ENCODE measurements around the gene CYFIP1. TPM values are rescaled to one million over a fixed set of nuclear protein-coding genes. Genes with fewer than 3 reads are reported as not detected.

CYFIP1 gene
- total and polyA plus RNA-seq, 2 of the 13 experiments (the other 11 are each of a cell fraction or from before 2014, with no cell fraction given): 38.1 to 58.3 TPM

- no peak within 1 kb of the TSS for H2AFZ ChIP-seq (ENCODE audit: low read length)
- H3K4me2 ChIP-seq (ENCODE audit: low read depth, low read length): peak within 1 kb of the TSS; percentile 80
- H3K4me1 ChIP-seq (ENCODE audit: insufficient read depth, low read length): peaks cover 34% of the 10 kb centered on the region
- intact Hi-C loops (cut with micrococcal nuclease; ENCODE audit: unreplicated experiment) (loop anchor here (10.0 kb wide), 1 partner anchor 136 kb away; no protein-coding TSS in a partner anchor), in situ Hi-C loops (cut with HindIII; ENCODE audit: extremely low pct_ligation_motif_present, low pct_unique_long_range_greater_than_20kb) (no loop called here)
- H4K20me1 ChIP-seq (ENCODE audit: insufficient read depth, low read length): 0 out of 2 replicates have a peak, but pooled peaks cover 3% of the 10 kb centered on the region
- WGBS (ENCODE audit: low lambda C conversion rate): no CpG with 5 or more reads among the region's 83 CpGs
- H3K36me3 ChIP-seq (replicated peaks in 1 of 2; ENCODE audit: control insufficient read depth in 1 of 2, insufficient read depth in 2 of 2, low read length in 2 of 2): 0 out of 5 replicates have a peak, but pooled peaks cover 0 to 8% of the 10 kb centered on the region in 2 experiments
- ChIA-PET CTCF (ENCODE audit: low intra/inter-chr PET ratio, low total read pairs) (no interaction called here), POLR2A (interaction anchor here (0.7 kb wide), 2 partner anchors 12 to 52 kb away, joined by 3 read pairs; partner anchors contain the start of gene NIPA1)
- peak within 1 kb of the TSS; percentile 86 for H3K27ac ChIP-seq (ENCODE audit: extremely low read length, insufficient read depth, low read length)
- no peaks in the 10 kb centered on the region for H3K9me3 ChIP-seq (ENCODE audit: low read length)
- peaks cover 36% of the 10 kb centered on the region for H3K79me2 ChIP-seq (ENCODE audit: insufficient read depth, low read length)
- FAIRE-seq: no peak
- peak within 1 kb of the TSS; percentile 94 for H3K9ac ChIP-seq (ENCODE audit: insufficient read depth, low read depth, low read length)
- no TSS peak for BruUV-seq (replicated peaks)
- peak; percentile 98 for ATAC-seq
- H3K4me3 ChIP-seq (replicated peaks in 1 of 3; ENCODE audit: insufficient read depth in 1 of 3, low read depth in 2 of 3, low read length in 3 of 3): peak within 1 kb of the TSS; percentile 79 to 100 (median 91)
- no peaks in the 10 kb centered on the region; a peak in 2 of 5 replicates for H3K27me3 ChIP-seq (ENCODE audit: control insufficient read depth in 1 of 2, insufficient read depth in 2 of 2, low read length in 2 of 2)
- DNase-seq (ENCODE audit: low spot score): peak; percentile 92
- TF ChIP-seq NFKBIZ (CRISPR knock-in tag; IDR thresholded peaks at IDR 0.05) (no peak), ZNF530 (CRISPR knock-in tag; IDR thresholded peaks at IDR 0.05; ENCODE audit: low read depth) (no peak), ZNF629 (CRISPR knock-in tag; conservative IDR thresholded peaks at IDR 0.05) (no peak), MAFG (CRISPR knock-in tag; IDR thresholded peaks at IDR 0.05) (no peak), ZNF275 (CRISPR knock-in tag; IDR thresholded peaks at IDR 0.05; ENCODE audit: borderline replicate concordance) (no peak), ZKSCAN5 (CRISPR knock-in tag; IDR thresholded peaks at IDR 0.05) (no peak), SMAD1 (CRISPR knock-in tag; IDR thresholded peaks at IDR 0.05; ENCODE audit: borderline replicate concordance, low read depth) (no peak), NR3C1 (CRISPR knock-in tag; IDR thresholded peaks at IDR 0.05) (no peak), KDM5A (IDR thresholded peaks at IDR 0.05; ENCODE audit: borderline replicate concordance, low read length) (peak; percentile 88), REXO4 (CRISPR knock-in tag; IDR thresholded peaks at IDR 0.05; ENCODE audit: borderline replicate concordance) (no peak), PPARG (CRISPR knock-in tag; conservative IDR thresholded peaks at IDR 0.05) (no peak; the same call in 1 of the 2 replicates), ZNF619 (CRISPR knock-in tag; IDR thresholded peaks at IDR 0.05) (no peak; the same call in 1 of the 2 replicates), ZNF431 (CRISPR knock-in tag; IDR thresholded peaks at IDR 0.05; ENCODE audit: borderline replicate concordance, low read depth) (no peak), RAD21 (CRISPR knock-in tag; IDR thresholded peaks at IDR 0.05) (no peak), ZNF557 (CRISPR knock-in tag; IDR thresholded peaks at IDR 0.05) (no peak), DNMT1 (CRISPR knock-in tag; IDR thresholded peaks at IDR 0.05) (no peak)
- TF ChIP-seq, protein P1, sequence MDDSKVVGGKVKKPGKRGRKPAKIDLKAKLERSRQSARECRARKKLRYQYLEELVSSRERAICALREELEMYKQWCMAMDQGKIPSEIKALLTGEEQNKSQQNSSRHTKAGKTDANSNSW (CRISPR knock-in tag; IDR thresholded peaks at IDR 0.05; ENCODE audit: borderline replicate concordance): no peak; the same call in 1 of the 2 replicates
- TF ChIP-seq, protein P2, sequence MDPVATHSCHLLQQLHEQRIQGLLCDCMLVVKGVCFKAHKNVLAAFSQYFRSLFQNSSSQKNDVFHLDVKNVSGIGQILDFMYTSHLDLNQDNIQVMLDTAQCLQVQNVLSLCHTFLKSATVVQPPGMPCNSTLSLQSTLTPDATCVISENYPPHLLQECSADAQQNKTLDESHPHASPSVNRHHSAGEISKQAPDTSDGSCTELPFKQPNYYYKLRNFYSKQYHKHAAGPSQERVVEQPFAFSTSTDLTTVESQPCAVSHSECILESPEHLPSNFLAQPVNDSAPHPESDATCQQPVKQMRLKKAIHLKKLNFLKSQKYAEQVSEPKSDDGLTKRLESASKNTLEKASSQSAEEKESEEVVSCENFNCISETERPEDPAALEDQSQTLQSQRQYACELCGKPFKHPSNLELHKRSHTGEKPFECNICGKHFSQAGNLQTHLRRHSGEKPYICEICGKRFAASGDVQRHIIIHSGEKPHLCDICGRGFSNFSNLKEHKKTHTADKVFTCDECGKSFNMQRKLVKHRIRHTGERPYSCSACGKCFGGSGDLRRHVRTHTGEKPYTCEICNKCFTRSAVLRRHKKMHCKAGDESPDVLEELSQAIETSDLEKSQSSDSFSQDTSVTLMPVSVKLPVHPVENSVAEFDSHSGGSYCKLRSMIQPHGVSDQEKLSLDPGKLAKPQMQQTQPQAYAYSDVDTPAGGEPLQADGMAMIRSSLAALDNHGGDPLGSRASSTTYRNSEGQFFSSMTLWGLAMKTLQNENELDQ (CRISPR knock-in tag; IDR thresholded peaks at IDR 0.05; ENCODE audit: borderline replicate concordance): no peak
- TF ChIP-seq, protein P3, sequence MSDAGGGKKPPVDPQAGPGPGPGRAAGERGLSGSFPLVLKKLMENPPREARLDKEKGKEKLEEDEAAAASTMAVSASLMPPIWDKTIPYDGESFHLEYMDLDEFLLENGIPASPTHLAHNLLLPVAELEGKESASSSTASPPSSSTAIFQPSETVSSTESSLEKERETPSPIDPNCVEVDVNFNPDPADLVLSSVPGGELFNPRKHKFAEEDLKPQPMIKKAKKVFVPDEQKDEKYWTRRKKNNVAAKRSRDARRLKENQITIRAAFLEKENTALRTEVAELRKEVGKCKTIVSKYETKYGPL (CRISPR knock-in tag; IDR thresholded peaks at IDR 0.05): no peak
Observed at GRCh38 chr15:22838292-22839042, 141.7 kb downstream of the CYFIP1 start, which contains the start of gene NIPA2. Gene NIPA2, plus strand, starts transcription at chr15:22838666. Its CDS starts 13,066 bp downstream, at chr15:22851732.
